Caco-2 (cell line): ENCODE measurements around the gene SLC6A17. TPM values are rescaled to one million over a fixed set of nuclear protein-coding genes. Genes with fewer than 3 reads are reported as not detected.

Experiments
- BruUV-seq: library from RNA; stranded (reverse); fragments of 400-500 nt; replicated peaks from 2 replicates; lab custom pipeline; 2021; lab: Mats Ljungman, UMichigan
- CTCF ChIA-PET: fragments of 300-600 bp; sonication (Branson Sonifier 250); formaldehyde crosslinking; loops from one replicate; lab custom pipeline; 2022; ENCODE audit warnings: antibody characterized with exemption; lab: Charles Lee
- POLR2A ChIA-PET: fragments of 300-600 bp; sonication (Branson Sonifier 250); formaldehyde crosslinking; loops from one replicate; lab custom pipeline; 2022; ENCODE audit warnings: antibody characterized with exemption; lab: Charles Lee
- DNase-seq, 2 experiments: peaks; one replicate each; pipeline versions ENCODE4 v3.0.0 to v3.0.0-alpha.2; 2020 to 2022
- H3K27me3 ChIP-seq: replicated peaks from 2 replicates; pipeline ENCODE4 v1.6.0; 2011; ENCODE audit warnings: low read length; ENCODE audit not compliant: control insufficient read depth, insufficient read depth
- H3K36me3 ChIP-seq: 2 replicates; pipeline ENCODE4 v1.5.1; 2011; ENCODE audit warnings: low read length; ENCODE audit not compliant: control insufficient read depth, insufficient read depth
- H3K4me1 ChIP-seq: fragments of 250-450 bp; sonication (Bioruptor Pico); 2 replicates; pipeline ENCODE4 v1.5.1; 2020; ENCODE audit warnings: mild to moderate bottlenecking
- H3K4me3 ChIP-seq: 2 replicates; pipeline ENCODE4 v1.5.1; 2011; ENCODE audit warnings: low read depth, mild to moderate bottlenecking, control low read depth, low read length
- H3K9me3 ChIP-seq: fragments of 250-450 bp; sonication (Bioruptor Pico); 2 replicates; pipeline ENCODE4 v1.5.1; 2020; ENCODE audit warnings: mild to moderate bottlenecking, moderate library complexity
- H3K27ac Mint-ChIP-seq: one replicate; pipeline ENCODE4 v1.8.0; 2022; ENCODE audit warnings: mixed read lengths; ENCODE audit not compliant: unreplicated experiment
- H3K27me3 Mint-ChIP-seq: one replicate; pipeline ENCODE4 v1.8.0; 2022; ENCODE audit warnings: mixed read lengths; ENCODE audit not compliant: insufficient read depth, unreplicated experiment
- H3K36me3 Mint-ChIP-seq: one replicate; pipeline ENCODE4 v1.8.0; 2022; ENCODE audit warnings: mild to moderate bottlenecking, mixed read lengths; ENCODE audit not compliant: insufficient read depth, unreplicated experiment
- H3K4me1 Mint-ChIP-seq: one replicate; pipeline ENCODE4 v1.8.0; 2022; ENCODE audit warnings: low read depth, mixed read lengths; ENCODE audit not compliant: unreplicated experiment
- H3K4me3 Mint-ChIP-seq: one replicate; pipeline ENCODE4 v1.8.0; 2022; ENCODE audit warnings: mild to moderate bottlenecking, moderate library complexity, mixed read lengths; ENCODE audit not compliant: unreplicated experiment
- H3K9me3 Mint-ChIP-seq: one replicate; pipeline ENCODE4 v1.8.0; 2022; ENCODE audit warnings: mixed read lengths; ENCODE audit not compliant: unreplicated experiment
- CTCF ChIP-seq, 2 experiments: fragments of 200-600 bp in 1 of 2; IDR thresholded peaks; 1 replicate in 1 of 2; 2 replicates in 1 of 2; pipeline versions ENCODE4 v1.5.1 to v1.8.0; 2011 to 2022; ENCODE audit warnings: antibody characterized with exemption in 1 of 2, control low read depth in 1 of 2, inconsistent platforms in 1 of 2, low read depth in 1 of 2, low read length in 1 of 2, mild to moderate bottlenecking in 1 of 2, moderate library complexity in 1 of 2; ENCODE audit not compliant: insufficient read depth in 1 of 2, severe bottlenecking in 1 of 2, unreplicated experiment in 1 of 2
- intact Hi-C: fragments of 100-400 bp; cut with micrococcal nuclease; formaldehyde crosslinking; loops from one replicate; pipeline ENCODE4 v1.10.0; 2022; ENCODE audit not compliant: unreplicated experiment
- total RNA-seq: library from RNA; stranded (reverse); gene quantifications from 2 replicates; pipeline ENCODE4 v1.2.3, GENCODE V29; 2022

SLC6A17 gene
- total RNA-seq, 1 experiment from 2014 or later, result not detected

GRCh38 chr1:110209715-110210603 lies 59.7 kb downstream of the SLC6A17 start, which contains the start of gene KCNC4:
TSS of gene KCNC4 (plus strand) at chr1:110210314. CDS start at chr1:110211500, 1,186 bp downstream.
- Mint-ChIP-seq H3K4me3 (peak within 1 kb of the TSS; percentile 85), H3K27me3 (no peaks in the 10 kb centered on the region), H3K4me1 (no peaks in the 10 kb centered on the region), H3K9me3 (no peaks in the 10 kb centered on the region), H3K36me3 (peaks cover 4% of the 10 kb centered on the region), H3K27ac (no peak within 1 kb of the TSS)
- ChIA-PET CTCF (interaction anchor here (0.7 to 5.1 kb wide), 3 partner anchors 19 to 250 kb away, joined by 4 to 89 read pairs (median 6); no protein-coding TSS in a partner anchor), POLR2A (interaction anchor here (2.0 kb wide), 1 partner anchor 129 kb away, joined by 5 read pairs; the partner anchor contains the start of gene RBM15)
- intact Hi-C loops, result no loop called here
- no peaks in the 10 kb centered on the region for H3K9me3 ChIP-seq
- no peaks in the 10 kb centered on the region for H3K27me3 ChIP-seq
- peaks cover 4% of the 10 kb centered on the region; the same call in 1 of the 2 replicates for H3K4me1 ChIP-seq
- no TSS peak for BruUV-seq
- peak; percentile 74 for DNase-seq
- no peak for TF ChIP-seq CTCF (IDR thresholded peaks at IDR 0.05; ENCODE audit: insufficient read depth in 1 of 2, low read depth in 1 of 2, low read length in 1 of 2, severe bottlenecking in 1 of 2, unreplicated experiment in 1 of 2)
- H3K36me3 ChIP-seq, result no peaks in the 10 kb centered on the region
- peak within 1 kb of the TSS; percentile 51 for H3K4me3 ChIP-seq

DNA sequence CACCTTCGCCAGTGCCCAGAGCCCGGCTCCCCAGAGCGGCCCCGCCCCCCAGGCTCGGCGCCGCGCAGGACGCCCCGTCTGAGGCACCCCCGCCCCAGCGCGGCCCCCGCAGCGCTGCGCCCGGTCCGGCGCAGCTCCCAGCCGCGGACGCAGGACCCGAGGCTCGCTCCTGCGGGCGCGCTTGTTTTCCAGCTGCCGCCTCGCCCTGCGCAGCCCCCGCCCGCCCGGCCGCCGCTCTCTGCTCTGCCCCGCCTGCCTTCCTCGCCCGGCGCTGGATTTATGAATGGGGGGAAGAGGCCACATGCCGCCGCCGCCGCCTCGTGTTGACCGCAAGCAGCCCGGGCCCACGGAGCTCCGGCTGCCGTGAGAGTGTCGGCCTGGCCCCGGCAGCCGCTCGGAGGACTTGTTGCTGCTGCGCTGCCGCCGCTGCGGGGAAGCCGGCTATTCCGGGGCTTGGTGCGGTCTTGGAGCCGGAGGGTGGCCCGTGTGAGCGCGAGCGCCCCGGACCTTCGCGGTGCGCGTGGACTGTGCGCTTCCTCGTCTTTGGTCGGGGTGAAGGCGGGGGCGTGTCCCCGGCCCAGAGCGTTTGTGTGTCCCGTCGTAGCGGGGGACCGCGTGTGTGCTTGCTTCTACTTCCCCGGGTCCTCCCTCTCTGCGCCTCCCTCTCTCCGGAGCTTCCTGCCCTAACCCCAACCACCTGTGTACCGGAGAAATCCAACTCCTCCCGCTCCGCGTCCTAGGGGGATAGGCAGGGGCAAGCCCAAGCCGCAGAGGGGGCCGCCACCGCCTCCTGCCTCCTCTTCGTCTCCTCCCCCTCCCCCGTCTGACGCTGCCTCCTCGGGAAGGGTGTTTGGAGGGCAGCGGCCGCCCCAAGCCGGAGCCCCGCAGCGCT lies 60.6 kb downstream of the SLC6A17 start:
- Mint-ChIP-seq H3K36me3 (peaks cover 4% of the 10 kb centered on the region), H3K27ac (no peak overlapping the region), H3K9me3 (no peaks in the 10 kb centered on the region), H3K27me3 (no peaks in the 10 kb centered on the region), H3K4me3 (peak overlapping the region; percentile 69), H3K4me1 (no peaks in the 10 kb centered on the region)
- intact Hi-C loops, result no loop called here
- ChIA-PET POLR2A (interaction anchor here (0.7 kb wide), 1 partner anchor 127 kb away, joined by 3 read pairs; no protein-coding TSS in a partner anchor), CTCF (interaction anchor here (1.9 to 5.1 kb wide), 2 partner anchors 103 to 249 kb away, joined by 6 to 89 read pairs; no protein-coding TSS in a partner anchor)
- BruUV-seq, result TSS peak; percentile 20
- H3K9me3 ChIP-seq, result no peaks in the 10 kb centered on the region
- no peak for TF ChIP-seq CTCF (IDR thresholded peaks at IDR 0.05; ENCODE audit: insufficient read depth in 1 of 2, low read depth in 1 of 2, low read length in 1 of 2, severe bottlenecking in 1 of 2, unreplicated experiment in 1 of 2)
- peak in 1 of 2 experiments; percentile 33 for DNase-seq
- peaks cover 4% of the 10 kb centered on the region; the same call in 1 of the 2 replicates for H3K4me1 ChIP-seq
- H3K27me3 ChIP-seq, result no peaks in the 10 kb centered on the region
- H3K4me3 ChIP-seq, result peak overlapping the region; percentile 51
- no peaks in the 10 kb centered on the region for H3K36me3 ChIP-seq
